ENCODE data around the gene RASSF3. TPM values are rescaled to one million over a fixed set of nuclear protein-coding genes. Genes with fewer than 3 reads are reported as not detected.

RASSF3 gene
- total RNA-seq, 1 donor from 2014 or later = 11.2 TPM

Other genes with a start within 250 kb of the RASSF3 start
- not detected for gene C12orf56, start 219.7 kb upstream of the RASSF3 start, total RNA-seq
- gene XPOT, start 206.1 kb upstream of the RASSF3 start, total RNA-seq = 29.4 TPM
- gene TBK1, start 158.4 kb upstream of the RASSF3 start, total RNA-seq = 7.4 TPM
- gene GNS, start 148.9 kb downstream of the RASSF3 start, total RNA-seq = 41.2 TPM
- 2.1 TPM for gene TBC1D30, start 214.2 kb downstream of the RASSF3 start, total RNA-seq